Right lobe of liver (tissue), 6 donors: ENCODE data around the gene PROX1. TPM values are rescaled to one million over a fixed set of nuclear protein-coding genes. Genes with fewer than 3 reads are reported as not detected.

Experiments
- ATAC-seq, 4 donors: fragments of 200-7000 bp; cut with Tn5 transposase; one replicate each; pipeline ENCODE4 v1.9.1; 2020; ENCODE audit warnings: mild to moderate bottlenecking in 4 of 4, moderate library complexity in 4 of 4
- DNase-seq, 3 donors: peaks; one replicate each; pipeline ENCODE4 v3.0.0-alpha.2; 2020
- H3K27ac ChIP-seq, 3 donors: fragments of 200-600 bp; one replicate each; pipeline ENCODE4 v1.8.0; 2022
- H3K27me3 ChIP-seq, 2 donors: fragments of 200-600 bp; one replicate each; pipeline ENCODE4 v1.8.0; 2022
- H3K36me3 ChIP-seq, 4 donors: fragments of 200-600 bp; sonication (generic) in 1 of 4; one replicate each; pipeline versions ENCODE4 v1.5.1 to v1.8.0; 2017 to 2022; ENCODE audit warnings: control low read depth in 1 of 4
- H3K4me1 ChIP-seq, 4 donors: fragments of 200-600 bp; sonication (generic) in 1 of 4; one replicate each; pipeline versions ENCODE4 v1.5.1 to v1.8.0; 2017 to 2022; ENCODE audit warnings: control low read depth in 1 of 4
- H3K4me3 ChIP-seq, 3 donors: fragments of 200-600 bp; one replicate each; pipeline ENCODE4 v1.8.0; 2022
- H3K9me3 ChIP-seq, 4 donors: fragments of 200-600 bp; sonication (generic) in 1 of 4; one replicate each; pipeline versions ENCODE4 v1.5.1 to v1.8.0; 2017 to 2022; ENCODE audit warnings: control low read depth in 1 of 4
- CTCF ChIP-seq, 4 donors: fragments of 200-600 bp in 3 of 4; fragments of 450-650 bp in 1 of 4; IDR thresholded peaks; one replicate each; pipeline versions ENCODE4 v1.5.1 to v1.8.0; 2016 to 2022; ENCODE audit warnings: antibody characterized with exemption in 4 of 4, mild to moderate bottlenecking in 2 of 4
- POLR2A ChIP-seq: fragments of 450-650 bp; IDR thresholded peaks from one replicate; pipeline ENCODE4 v1.6.1; 2017; ENCODE audit warnings: antibody characterized with exemption, mild to moderate bottlenecking
- WGBS: methylation state at CpG from one replicate; pipeline ENCODE4 v1.1.6; 2018; ENCODE audit warnings: low coverage, low lambda C conversion rate; ENCODE audit not compliant: insufficient coverage; ENCODE audit errors: missing lambda C conversion rate; 5-methylcytosine and 5-hydroxymethylcytosine counted together
- intact Hi-C, 2 donors: fragments of 100-400 bp; cut with DNase I; formaldehyde crosslinking; loops; one replicate each; pipeline versions ENCODE4 v1.11.2 to v1.14.1; 2022
- total RNA-seq, 6 experiments: library from RNA; depleted of rRNA in 2 of 6; stranded (reverse); fragments of >200 nt in 2 of 6; fragmentation: NEBNext Ultra II Directional in 3 of 6; extraction: Animal tissue kit (Norgen Biotek cat#: 25700) in 3 of 6; gene quantifications; one replicate each; pipeline versions ENCODE4 v1.1.0 to v1.2.4, GENCODE V29; 2016 to 2023
- donor health status: DM: no; HTN: yes; CAD: no.
- donor health status: DM: no; HTN: no; CAD: no.
- donor health status: DM: no; HTN: no; CAD: no.
- donor health status: DM: no; HTN: yes; CAD: no.
- donor health status: DM: no; HTN: yes; CAD: no.

The PROX1 gene
- total RNA-seq, 6 experiments from 2014 or later = 79.6 to 186 (median 164) TPM

- H3K27ac ChIP-seq = peak overlapping the region in 2 of 3 donors; percentile 34 to 57
- intact Hi-C loops = no loop called here
- DNase-seq (no peak), ATAC-seq (peak; percentile 48 to 75 (median 54))
- H3K4me1 ChIP-seq = peaks cover 0 to 30% (median 4%) of the 10 kb centered on the region in 4 donors
- H3K9me3 ChIP-seq = no peaks in the 10 kb centered on the region
- H3K4me3 ChIP-seq = no peak overlapping the region
- no peak for TF ChIP-seq POLR2A
- TF ChIP-seq CTCF (IDR thresholded peaks at IDR 0.05) = no peak
- WGBS = 66% methylated on average over 10 of the region's 11 CpGs
- H3K27me3 ChIP-seq = no peaks in the 10 kb centered on the region
- H3K36me3 ChIP-seq = no peaks in the 10 kb centered on the region
Observed at GRCh38 chr1:214067853-214068703, 80.3 kb downstream of the PROX1 start.

- Histone ChIP-seq H3K27ac (peak overlapping the region in 2 of 3 donors; percentile 34 to 57), H3K36me3 (no peaks in the 10 kb centered on the region), H3K9me3 (no peaks in the 10 kb centered on the region), H3K4me3 (no peak overlapping the region), H3K4me1 (peaks cover 0 to 30% (median 4%) of the 10 kb centered on the region in 4 donors), H3K27me3 (no peaks in the 10 kb centered on the region)
- WGBS = 15% methylated on average over 1 of the region's 1 CpG
- DNase-seq (no peak), ATAC-seq (peak; percentile 76 to 90 (median 80))
- no peak for TF ChIP-seq POLR2A
- TF ChIP-seq CTCF (IDR thresholded peaks at IDR 0.05) = no peak
- intact Hi-C loops = no loop called here
Observed at GRCh38 chr1:214068979-214069378, 81.2 kb downstream of the PROX1 start.

GRCh38 chr1:214071469-214071868 is 83.7 kb downstream of the PROX1 start:
- Histone ChIP-seq H3K4me1 (peaks cover 0 to 40% (median 6%) of the 10 kb centered on the region in 4 donors), H3K4me3 (no peak overlapping the region), H3K27ac (no peak overlapping the region), H3K27me3 (no peaks in the 10 kb centered on the region), H3K9me3 (no peaks in the 10 kb centered on the region), H3K36me3 (no peaks in the 10 kb centered on the region)
- no peak for TF ChIP-seq POLR2A
- TF ChIP-seq CTCF (IDR thresholded peaks at IDR 0.05) = no peak
- 33% methylated on average over 1 of the region's 1 CpG for WGBS
- ATAC-seq (peak in 3 of 4 donors; percentile 42 to 72 (median 60)), DNase-seq (no peak)
- intact Hi-C loops = no loop called here

- TF ChIP-seq CTCF (IDR thresholded peaks at IDR 0.05) = no peak
- no peak for TF ChIP-seq POLR2A
- Histone ChIP-seq H3K36me3 (no peaks in the 10 kb centered on the region), H3K4me3 (no peak overlapping the region), H3K27ac (no peak overlapping the region), H3K9me3 (no peaks in the 10 kb centered on the region), H3K27me3 (no peaks in the 10 kb centered on the region), H3K4me1 (peaks cover 0 to 40% (median 6%) of the 10 kb centered on the region in 4 donors)
- no peak for DNase-seq
- 69% methylated on average over 10 of the region's 10 CpGs for WGBS
- no peak for ATAC-seq
- intact Hi-C loops = no loop called here
Observed at GRCh38 chr1:214072426-214073157, 84.8 kb downstream of the PROX1 start.
